ENCODE data around the gene GLI3.

The GLI3 gene

DNA sequence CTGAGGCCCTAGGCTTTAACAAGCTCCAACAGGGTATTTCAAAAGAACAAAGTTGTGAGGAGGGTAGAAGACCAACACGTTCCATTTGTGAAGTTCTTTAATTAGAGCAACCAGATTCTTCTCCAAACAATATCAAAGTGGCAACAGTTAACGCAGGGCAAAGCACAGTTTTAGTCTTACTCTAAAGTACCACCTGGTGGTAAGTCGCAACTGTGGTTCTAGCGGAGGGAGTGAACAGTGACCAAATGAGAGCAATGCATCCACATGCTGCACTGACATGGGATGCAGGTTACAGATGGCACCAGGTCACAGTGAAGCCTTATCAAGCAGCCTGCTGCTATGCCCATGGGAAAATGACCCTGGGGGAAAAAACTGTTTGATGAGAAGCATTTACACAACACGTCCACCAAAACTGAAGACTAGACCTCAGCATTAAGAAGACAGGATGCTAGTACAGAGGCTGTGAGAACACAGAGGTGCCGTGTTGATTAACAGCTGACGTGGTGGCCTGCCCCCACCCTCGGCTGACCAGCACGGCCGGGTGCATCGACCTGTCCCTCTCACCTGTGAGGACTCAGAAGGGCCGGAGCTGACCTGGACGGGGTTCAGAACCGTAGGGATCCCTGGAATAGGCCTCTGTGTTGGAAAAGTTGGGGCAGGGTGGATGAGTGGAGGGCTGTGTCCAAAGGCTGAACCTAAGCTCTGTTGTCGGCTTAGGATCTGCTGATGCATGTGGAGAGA is 211.2 kb downstream of the GLI3 start:
- Histone ChIP-seq H3K4me1 (ENCODE audit: control insufficient read depth, insufficient read depth, low read length) (no peaks in the 10 kb centered on the region), H3K9me3 (ENCODE audit: control insufficient read depth, insufficient read depth, low read depth, low read length) (no peaks in the 10 kb centered on the region), H3K27ac (ENCODE audit: extremely low read depth, low read depth, low read length) (no peak overlapping the region), H3K4me3 (ENCODE audit: low read depth, low read length) (no peak overlapping the region), H3K36me3 (ENCODE audit: control insufficient read depth in 2 of 2, insufficient read depth in 1 of 2, low read length in 2 of 2) (peaks cover 10 to 40% of the 10 kb centered on the region in 2 experiments)
- TF ChIP-seq, protein P1, sequence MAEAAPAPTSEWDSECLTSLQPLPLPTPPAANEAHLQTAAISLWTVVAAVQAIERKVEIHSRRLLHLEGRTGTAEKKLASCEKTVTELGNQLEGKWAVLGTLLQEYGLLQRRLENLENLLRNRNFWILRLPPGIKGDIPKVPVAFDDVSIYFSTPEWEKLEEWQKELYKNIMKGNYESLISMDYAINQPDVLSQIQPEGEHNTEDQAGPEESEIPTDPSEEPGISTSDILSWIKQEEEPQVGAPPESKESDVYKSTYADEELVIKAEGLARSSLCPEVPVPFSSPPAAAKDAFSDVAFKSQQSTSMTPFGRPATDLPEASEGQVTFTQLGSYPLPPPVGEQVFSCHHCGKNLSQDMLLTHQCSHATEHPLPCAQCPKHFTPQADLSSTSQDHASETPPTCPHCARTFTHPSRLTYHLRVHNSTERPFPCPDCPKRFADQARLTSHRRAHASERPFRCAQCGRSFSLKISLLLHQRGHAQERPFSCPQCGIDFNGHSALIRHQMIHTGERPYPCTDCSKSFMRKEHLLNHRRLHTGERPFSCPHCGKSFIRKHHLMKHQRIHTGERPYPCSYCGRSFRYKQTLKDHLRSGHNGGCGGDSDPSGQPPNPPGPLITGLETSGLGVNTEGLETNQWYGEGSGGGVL (tag by site-specific recombination; IDR thresholded peaks at IDR 0.05), result no peak
- TF ChIP-seq MZF1 (tag by site-specific recombination; IDR thresholded peaks at IDR 0.05; ENCODE audit: borderline replicate concordance) (no peak), ZNF623 (tag by site-specific recombination; IDR thresholded peaks at IDR 0.05) (no peak), ZNF48 (tag by site-specific recombination; IDR thresholded peaks at IDR 0.05) (no peak), ZNF239 (tag by site-specific recombination; IDR thresholded peaks at IDR 0.05) (no peak), WT1 (tag by site-specific recombination; IDR thresholded peaks at IDR 0.05) (no peak)
- POLR2A ChIA-PET, result no interaction called here
- CTCF ChIA-PET, result interaction anchor here (0.6 to 1.6 kb wide), 4 partner anchors 11 to 207 kb away, joined by 3 to 6 read pairs (median 4); no protein-coding TSS in a partner anchor

DNA sequence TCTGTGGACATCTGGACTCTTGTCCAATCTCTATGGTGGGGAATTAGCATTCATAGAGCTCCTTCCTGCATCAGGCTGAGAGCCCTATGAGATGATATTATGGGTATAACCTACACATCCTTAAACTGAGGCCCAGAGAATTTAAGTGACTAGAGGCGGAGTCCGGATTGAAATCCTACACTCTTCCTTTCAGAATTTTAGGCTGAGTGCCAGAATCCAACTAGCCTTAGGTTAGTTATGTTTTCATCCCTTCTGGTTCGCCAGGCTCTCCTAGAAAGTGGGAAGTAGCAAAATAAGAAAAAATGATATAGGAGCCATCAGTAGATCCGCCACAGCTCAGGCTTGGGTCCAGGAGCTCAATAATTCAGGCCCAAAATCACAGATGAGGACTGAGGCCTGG is 212.5 kb downstream of the GLI3 start:
- H3K4me3 ChIP-seq (ENCODE audit: low read depth, low read length), result no peak overlapping the region
- POLR2A ChIA-PET, result no interaction called here
- TF ChIP-seq ZNF571 (tag by site-specific recombination; IDR thresholded peaks at IDR 0.05) (no peak), ZNF211 (tag by site-specific recombination; IDR thresholded peaks at IDR 0.05; ENCODE audit: low read depth) (no peak), ZNF843 (tag by site-specific recombination; IDR thresholded peaks at IDR 0.05) (no peak)
- TF ChIP-seq, protein P2, sequence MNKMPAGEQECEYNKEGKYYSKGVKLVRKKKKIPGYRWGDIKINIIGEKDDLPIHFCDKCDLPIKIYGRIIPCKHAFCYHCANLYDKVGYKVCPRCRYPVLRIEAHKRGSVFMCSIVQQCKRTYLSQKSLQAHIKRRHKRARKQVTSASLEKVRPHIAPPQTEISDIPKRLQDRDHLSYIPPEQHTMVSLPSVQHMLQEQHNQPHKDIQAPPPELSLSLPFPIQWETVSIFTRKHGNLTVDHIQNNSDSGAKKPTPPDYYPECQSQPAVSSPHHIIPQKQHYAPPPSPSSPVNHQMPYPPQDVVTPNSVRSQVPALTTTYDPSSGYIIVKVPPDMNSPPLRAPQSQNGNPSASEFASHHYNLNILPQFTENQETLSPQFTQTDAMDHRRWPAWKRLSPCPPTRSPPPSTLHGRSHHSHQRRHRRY (tag by site-specific recombination; IDR thresholded peaks at IDR 0.05), result no peak
- TF ChIP-seq, protein P3, sequence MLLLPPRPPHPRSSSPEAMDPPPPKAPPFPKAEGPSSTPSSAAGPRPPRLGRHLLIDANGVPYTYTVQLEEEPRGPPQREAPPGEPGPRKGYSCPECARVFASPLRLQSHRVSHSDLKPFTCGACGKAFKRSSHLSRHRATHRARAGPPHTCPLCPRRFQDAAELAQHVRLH (tag by site-specific recombination; IDR thresholded peaks at IDR 0.05), result no peak
- H3K27ac ChIP-seq (ENCODE audit: extremely low read depth, low read depth, low read length), result no peak overlapping the region
- H3K36me3 ChIP-seq (ENCODE audit: control insufficient read depth in 2 of 2, insufficient read depth in 1 of 2, low read length in 2 of 2), result peaks cover 10 to 47% of the 10 kb centered on the region in 2 experiments
- CTCF ChIA-PET, result interaction anchor here (1.6 kb wide), 1 partner anchor 45 kb away, joined by 5 read pairs; no protein-coding TSS in a partner anchor
- H3K4me1 ChIP-seq (ENCODE audit: control insufficient read depth, insufficient read depth, low read length), result no peaks in the 10 kb centered on the region
- no peaks in the 10 kb centered on the region for H3K9me3 ChIP-seq (ENCODE audit: control insufficient read depth, insufficient read depth, low read depth, low read length)

DNA sequence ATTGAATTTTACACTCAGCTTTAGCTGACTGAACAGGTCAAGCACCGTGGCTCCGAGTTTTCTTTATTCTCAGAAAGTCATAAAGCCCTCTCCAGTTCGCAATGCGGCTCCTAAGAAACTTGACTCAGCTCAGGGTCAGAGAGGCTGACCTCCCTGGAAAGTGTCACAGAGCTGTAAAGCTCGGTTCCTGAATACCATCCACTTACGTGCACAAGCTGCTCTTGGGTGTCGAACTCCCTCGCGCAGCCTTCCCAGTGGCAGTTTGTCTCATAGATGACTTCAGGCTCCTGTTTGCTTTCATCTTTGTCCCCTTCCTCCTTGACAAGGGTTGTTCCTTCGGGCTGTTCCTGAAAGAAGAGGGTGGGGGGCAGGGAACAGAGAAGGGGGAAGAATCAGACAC is 213.7 kb downstream of the GLI3 start:
- no peaks in the 10 kb centered on the region for H3K4me1 ChIP-seq (ENCODE audit: control insufficient read depth, insufficient read depth, low read length)
- CTCF ChIA-PET, result interaction anchor here (0.8 to 1.6 kb wide), 2 partner anchors 43 to 44 kb away, joined by 4 to 5 read pairs; no protein-coding TSS in a partner anchor

More for the DNA sequence above, 213.7 kb downstream of the GLI3 start:
- no peaks in the 10 kb centered on the region for H3K9me3 ChIP-seq (ENCODE audit: control insufficient read depth, insufficient read depth, low read depth, low read length)
- H3K27ac ChIP-seq (ENCODE audit: extremely low read depth, low read depth, low read length), result no peak overlapping the region
- no peak overlapping the region for H3K4me3 ChIP-seq (ENCODE audit: low read depth, low read length)
- TF ChIP-seq ZNF433 (tag by site-specific recombination; IDR thresholded peaks at IDR 0.05; ENCODE audit: low read depth) (no peak), ZBTB1 (tag by site-specific recombination; IDR thresholded peaks at IDR 0.05) (no peak), ZNF354C (tag by site-specific recombination; IDR thresholded peaks at IDR 0.05; ENCODE audit: borderline replicate concordance, low read depth) (no peak), OSR2 (tag by site-specific recombination; IDR thresholded peaks at IDR 0.05) (no peak), ZNF112 (tag by site-specific recombination; IDR thresholded peaks at IDR 0.05) (no peak), ZNF184 (tag by site-specific recombination; IDR thresholded peaks at IDR 0.05) (no peak), ZNF658 (tag by site-specific recombination; IDR thresholded peaks at IDR 0.05) (no peak)
- TF ChIP-seq, protein P4, sequence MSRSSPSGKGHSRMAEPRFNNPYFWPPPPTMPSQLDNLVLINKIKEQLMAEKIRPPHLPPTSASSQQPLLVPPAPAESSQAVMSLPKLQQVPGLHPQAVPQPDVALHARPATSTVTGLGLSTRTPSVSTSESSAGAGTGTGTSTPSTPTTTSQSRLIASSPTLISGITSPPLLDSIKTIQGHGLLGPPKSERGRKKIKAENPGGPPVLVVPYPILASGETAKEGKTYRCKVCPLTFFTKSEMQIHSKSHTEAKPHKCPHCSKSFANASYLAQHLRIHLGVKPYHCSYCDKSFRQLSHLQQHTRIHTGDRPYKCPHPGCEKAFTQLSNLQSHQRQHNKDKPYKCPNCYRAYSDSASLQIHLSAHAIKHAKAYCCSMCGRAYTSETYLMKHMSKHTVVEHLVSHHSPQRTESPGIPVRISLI (tag by site-specific recombination; IDR thresholded peaks at IDR 0.05), result no peak
- TF ChIP-seq, protein P3 (tag by site-specific recombination; IDR thresholded peaks at IDR 0.05), result no peak
- TF ChIP-seq, protein P5, sequence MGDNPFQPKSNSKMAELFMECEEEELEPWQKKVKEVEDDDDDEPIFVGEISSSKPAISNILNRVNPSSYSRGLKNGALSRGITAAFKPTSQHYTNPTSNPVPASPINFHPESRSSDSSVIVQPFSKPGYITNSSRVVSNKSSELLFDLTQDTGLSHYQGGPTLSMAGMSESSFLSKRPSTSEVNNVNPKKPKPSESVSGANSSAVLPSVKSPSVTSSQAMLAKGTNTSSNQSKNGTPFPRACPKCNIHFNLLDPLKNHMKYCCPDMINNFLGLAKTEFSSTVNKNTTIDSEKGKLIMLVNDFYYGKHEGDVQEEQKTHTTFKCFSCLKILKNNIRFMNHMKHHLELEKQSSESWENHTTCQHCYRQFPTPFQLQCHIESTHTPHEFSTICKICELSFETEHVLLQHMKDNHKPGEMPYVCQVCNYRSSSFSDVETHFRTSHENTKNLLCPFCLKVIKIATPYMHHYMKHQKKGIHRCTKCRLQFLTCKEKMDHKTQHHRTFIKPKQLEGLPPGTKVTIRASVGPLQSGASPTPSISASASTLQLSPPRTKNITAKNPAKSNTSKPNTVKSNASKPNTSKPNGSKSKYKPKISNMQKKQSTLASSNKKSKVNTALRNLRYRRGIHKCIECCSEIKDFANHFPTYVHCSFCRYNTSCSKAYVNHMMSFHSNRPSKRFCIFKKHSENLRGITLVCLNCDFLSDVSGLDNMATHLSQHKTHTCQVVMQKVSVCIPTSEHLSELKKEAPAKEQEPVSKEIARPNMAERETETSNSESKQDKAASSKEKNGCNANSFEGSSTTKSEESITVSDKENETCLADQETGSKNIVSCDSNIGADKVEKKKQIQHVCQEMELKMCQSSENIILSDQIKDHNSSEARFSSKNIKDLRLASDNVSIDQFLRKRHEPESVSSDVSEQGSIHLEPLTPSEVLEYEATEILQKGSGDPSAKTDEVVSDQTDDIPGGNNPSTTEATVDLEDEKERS (tag by site-specific recombination; IDR thresholded peaks at IDR 0.05), result no peak
- POLR2A ChIA-PET, result no interaction called here
- H3K36me3 ChIP-seq (ENCODE audit: control insufficient read depth in 2 of 2, insufficient read depth in 1 of 2, low read length in 2 of 2), result peaks cover 10 to 53% of the 10 kb centered on the region in 2 experiments
